Activated CD8-positive, alpha-beta T cell treated with anti-CD3 and anti-CD28 coated beads for 36 hours (primary cell): Measurements from ENCODE around the gene CNOT4. TPM values are rescaled to one million over a fixed set of nuclear protein-coding genes. Genes with fewer than 3 reads are reported as not detected.

ENCODE experiments used
- ATAC-seq: fragments of 200-7000 bp; cut with Tn5 transposase; one replicate; pipeline ENCODE4 v1.10.0; 2021; ENCODE audit warnings: mild to moderate bottlenecking, moderate library complexity
- CTCF ChIA-PET: fragments of 350-600 bp; sonication (Branson Sonifier 250); formaldehyde crosslinking; loops from one replicate; lab custom pipeline; 2021; ENCODE audit warnings: antibody characterized with exemption; lab: Charles Lee
- POLR2A ChIA-PET: fragments of 350-600 bp; sonication (Branson Sonifier 250); formaldehyde crosslinking; loops from one replicate; lab custom pipeline; 2021; ENCODE audit warnings: antibody characterized with exemption; lab: Charles Lee
- DNase-seq: peaks from one replicate; pipeline ENCODE4 v3.0.0-alpha.2; 2020
- H3K27ac Mint-ChIP-seq: one replicate; pipeline ENCODE4 v1.8.0; 2021; ENCODE audit warnings: mild to moderate bottlenecking, mixed read lengths
- H3K27me3 Mint-ChIP-seq: one replicate; pipeline ENCODE4 v1.8.0; 2021; ENCODE audit warnings: mixed read lengths
- H3K36me3 Mint-ChIP-seq: one replicate; pipeline ENCODE4 v1.8.0; 2021; ENCODE audit warnings: low read depth, mixed read lengths
- H3K4me1 Mint-ChIP-seq: one replicate; pipeline ENCODE4 v1.8.0; 2021; ENCODE audit warnings: low read depth, mixed read lengths
- H3K4me3 Mint-ChIP-seq: one replicate; pipeline ENCODE4 v1.8.0; 2021; ENCODE audit warnings: mild to moderate bottlenecking, moderate library complexity, mixed read lengths
- H3K9me3 Mint-ChIP-seq: one replicate; pipeline ENCODE4 v1.8.0; 2021; ENCODE audit warnings: mixed read lengths
- intact Hi-C: fragments of 100-400 bp; cut with micrococcal nuclease; formaldehyde crosslinking; loops from one replicate; pipeline ENCODE4 v1.10.0; 2022
- total RNA-seq, 2 experiments: library from RNA; stranded (reverse); gene quantifications; one replicate each; pipeline ENCODE4 v1.2.3, GENCODE V29; 2021
- TF ChIP-seq, protein P1 (sequence below): fragments of 200-600 bp; IDR thresholded peaks from one replicate; pipeline ENCODE4 v1.8.0; 2022; ENCODE audit warnings: antibody characterized with exemption, mild to moderate bottlenecking

CNOT4 gene
- total RNA-seq, 2 experiments from 2014 or later, result 22.0 to 23.6 TPM

DNA sequence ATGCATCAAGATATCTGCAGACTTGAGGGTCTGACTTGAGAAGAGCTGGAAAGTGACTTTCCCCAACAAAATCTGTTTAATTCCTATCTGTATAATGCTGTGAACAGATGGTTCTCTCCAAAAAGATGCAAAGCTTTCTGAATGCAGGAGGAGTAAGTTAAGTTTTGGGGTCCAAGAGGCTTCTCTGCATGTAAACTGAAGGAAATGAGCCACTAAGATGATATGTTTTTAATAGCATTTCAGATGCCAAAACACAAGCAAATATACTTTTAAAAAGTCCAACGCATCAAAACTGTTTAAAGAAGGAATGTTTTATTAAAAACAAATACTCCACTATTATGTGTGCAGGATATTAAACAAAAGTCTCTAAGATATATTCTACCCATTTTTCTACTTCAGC, 139.2 kb downstream of the CNOT4 start:
- intact Hi-C loops, result no loop called here
- peaks cover 6% of the 10 kb centered on the region for H3K36me3 Mint-ChIP-seq
- TF ChIP-seq, protein P1, sequence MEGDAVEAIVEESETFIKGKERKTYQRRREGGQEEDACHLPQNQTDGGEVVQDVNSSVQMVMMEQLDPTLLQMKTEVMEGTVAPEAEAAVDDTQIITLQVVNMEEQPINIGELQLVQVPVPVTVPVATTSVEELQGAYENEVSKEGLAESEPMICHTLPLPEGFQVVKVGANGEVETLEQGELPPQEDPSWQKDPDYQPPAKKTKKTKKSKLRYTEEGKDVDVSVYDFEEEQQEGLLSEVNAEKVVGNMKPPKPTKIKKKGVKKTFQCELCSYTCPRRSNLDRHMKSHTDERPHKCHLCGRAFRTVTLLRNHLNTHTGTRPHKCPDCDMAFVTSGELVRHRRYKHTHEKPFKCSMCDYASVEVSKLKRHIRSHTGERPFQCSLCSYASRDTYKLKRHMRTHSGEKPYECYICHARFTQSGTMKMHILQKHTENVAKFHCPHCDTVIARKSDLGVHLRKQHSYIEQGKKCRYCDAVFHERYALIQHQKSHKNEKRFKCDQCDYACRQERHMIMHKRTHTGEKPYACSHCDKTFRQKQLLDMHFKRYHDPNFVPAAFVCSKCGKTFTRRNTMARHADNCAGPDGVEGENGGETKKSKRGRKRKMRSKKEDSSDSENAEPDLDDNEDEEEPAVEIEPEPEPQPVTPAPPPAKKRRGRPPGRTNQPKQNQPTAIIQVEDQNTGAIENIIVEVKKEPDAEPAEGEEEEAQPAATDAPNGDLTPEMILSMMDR, result no peak
- ATAC-seq, result no peak
- ChIA-PET POLR2A (no interaction called here), CTCF (no interaction called here)
- no peak overlapping the region for H3K4me3 Mint-ChIP-seq
- DNase-seq, result no peak
- H3K27ac Mint-ChIP-seq, result no peak overlapping the region
- peaks cover 22% of the 10 kb centered on the region for H3K4me1 Mint-ChIP-seq
- H3K9me3 Mint-ChIP-seq, result no peaks in the 10 kb centered on the region
- H3K27me3 Mint-ChIP-seq, result no peaks in the 10 kb centered on the region

DNA sequence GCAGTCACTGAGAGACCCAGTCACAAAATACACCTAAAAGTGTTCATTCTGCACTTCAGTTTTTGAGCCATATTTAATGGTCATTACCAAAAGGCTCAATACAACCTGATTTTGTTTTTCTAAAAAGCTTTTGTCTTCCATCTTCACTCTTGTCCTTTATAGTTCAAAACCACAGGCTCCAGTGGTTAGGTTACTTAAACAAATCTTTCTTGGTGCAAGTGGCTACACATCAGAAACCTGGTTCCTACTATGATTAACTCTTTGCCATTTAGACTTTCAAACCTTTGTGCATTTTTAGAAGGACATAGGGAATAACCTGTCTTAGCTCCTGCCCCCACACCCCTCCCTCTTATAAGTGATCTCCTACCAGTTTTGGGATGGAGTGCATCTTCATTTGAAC, 140.5 kb downstream of the CNOT4 start:
- ChIA-PET POLR2A (no interaction called here), CTCF (no interaction called here)
- Mint-ChIP-seq H3K27ac (peak overlapping the region; percentile 24), H3K27me3 (no peaks in the 10 kb centered on the region), H3K9me3 (no peaks in the 10 kb centered on the region), H3K4me1 (peaks cover 22% of the 10 kb centered on the region), H3K36me3 (peaks cover 6% of the 10 kb centered on the region), H3K4me3 (no peak overlapping the region)
- intact Hi-C loops, result no loop called here
- DNase-seq (no peak), ATAC-seq (no peak)
- TF ChIP-seq, protein P1, result no peak

DNA sequence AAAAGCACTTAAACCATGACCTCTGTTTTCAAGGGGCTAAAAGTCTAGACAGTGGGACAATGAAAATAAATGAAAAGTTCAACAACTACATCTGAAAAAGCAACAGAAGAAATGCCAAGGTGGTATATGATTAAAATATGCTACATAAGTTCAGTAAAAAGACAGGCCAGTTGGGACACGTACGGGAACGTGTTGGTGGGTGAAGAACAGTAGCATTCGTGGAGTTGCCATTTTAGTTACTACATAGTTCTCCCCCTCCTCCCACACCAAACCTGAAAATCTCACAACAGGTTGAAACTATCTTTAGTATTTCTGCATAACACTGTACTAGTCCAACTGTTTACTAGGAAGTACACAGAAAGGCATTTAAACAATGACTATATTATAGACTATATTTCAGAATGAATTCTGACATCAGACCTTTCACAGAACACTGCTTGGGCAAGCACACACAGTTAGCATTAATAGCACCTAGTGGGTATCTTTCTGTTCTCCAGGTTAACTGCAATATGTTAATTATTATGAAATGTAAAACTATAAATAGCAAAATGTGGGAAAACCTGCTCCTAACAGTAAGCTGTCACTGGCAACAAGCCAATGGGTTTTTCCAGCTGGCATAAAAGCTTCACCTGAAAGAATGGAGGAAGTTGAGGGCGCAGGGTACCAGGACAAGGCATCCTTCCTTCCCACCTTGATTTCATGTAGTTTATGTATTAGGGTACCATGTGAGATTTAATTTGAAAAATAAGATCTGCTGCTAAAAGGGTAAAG, 141.3 kb downstream of the CNOT4 start:
- no peaks in the 10 kb centered on the region for H3K9me3 Mint-ChIP-seq
- POLR2A ChIA-PET, result no interaction called here
- CTCF ChIA-PET, result no interaction called here
- TF ChIP-seq, protein P1, result no peak
- ATAC-seq (no peak), DNase-seq (no peak)
- no peak overlapping the region for H3K27ac Mint-ChIP-seq
- peaks cover 10% of the 10 kb centered on the region for H3K36me3 Mint-ChIP-seq
- H3K4me1 Mint-ChIP-seq, result peaks cover 18% of the 10 kb centered on the region
- no peaks in the 10 kb centered on the region for H3K27me3 Mint-ChIP-seq
- intact Hi-C loops, result no loop called here
- no peak overlapping the region for H3K4me3 Mint-ChIP-seq

DNA sequence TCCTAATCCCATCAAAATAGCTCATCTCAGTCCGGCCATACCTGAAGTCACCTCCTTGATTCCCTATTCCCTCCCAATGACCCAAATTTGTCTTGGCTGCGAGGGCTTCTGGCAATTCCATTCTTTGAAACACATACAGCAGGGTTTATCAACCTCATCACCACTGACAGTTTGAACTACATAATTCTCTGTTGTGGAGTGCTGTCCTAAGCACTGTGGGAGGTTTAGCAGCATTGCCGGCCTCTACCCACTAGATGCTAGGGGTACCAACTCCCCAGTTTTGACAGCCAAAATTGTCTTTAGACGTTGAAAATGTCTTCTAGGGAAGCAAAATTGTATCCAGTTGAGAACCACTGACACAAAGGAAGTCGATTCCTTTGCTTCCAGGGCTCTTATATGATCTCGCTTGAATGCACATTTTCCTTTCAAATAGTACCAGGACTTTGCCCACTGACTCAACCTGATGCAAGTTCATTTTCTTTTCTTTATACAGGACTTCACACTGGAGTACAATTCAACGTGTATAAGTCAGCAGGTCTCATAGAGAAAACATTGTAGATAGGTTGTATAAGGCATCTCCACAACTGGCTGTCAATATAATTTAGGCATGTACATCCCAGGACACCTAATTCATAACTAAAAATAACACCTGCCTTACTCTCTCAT, 142.9 kb downstream of the CNOT4 start:
- no peak overlapping the region for H3K4me3 Mint-ChIP-seq
- ChIA-PET CTCF (interaction anchor here (0.9 kb wide), 1 partner anchor 86 kb away, joined by 3 read pairs; no protein-coding TSS in a partner anchor), POLR2A (no interaction called here)
- peaks cover 24% of the 10 kb centered on the region for H3K36me3 Mint-ChIP-seq
- DNase-seq, result no peak
- H3K4me1 Mint-ChIP-seq, result peaks cover 13% of the 10 kb centered on the region
- no peak for ATAC-seq
- H3K27ac Mint-ChIP-seq, result no peak overlapping the region
- H3K27me3 Mint-ChIP-seq, result no peaks in the 10 kb centered on the region
- peaks cover 3% of the 10 kb centered on the region for H3K9me3 Mint-ChIP-seq
- TF ChIP-seq, protein P1, result no peak
- intact Hi-C loops, result no loop called here

DNA sequence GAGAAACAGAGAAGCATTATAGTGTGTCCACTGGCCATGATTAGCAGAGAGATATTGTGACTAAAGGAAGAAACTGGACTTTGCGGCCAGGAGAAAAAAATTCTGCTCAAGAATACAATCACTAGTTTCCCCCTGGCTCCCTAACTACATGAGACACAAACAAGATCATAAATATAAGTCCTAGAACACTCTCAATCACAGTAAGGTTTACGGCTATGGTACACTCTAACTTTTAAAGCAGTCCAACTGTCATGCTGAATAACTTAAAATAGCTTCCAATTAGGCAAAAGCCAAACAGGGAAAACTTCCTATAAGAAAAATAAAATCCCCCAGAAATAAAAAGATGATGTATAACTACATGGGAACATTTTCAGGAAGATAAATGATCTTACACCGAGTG, 144.2 kb downstream of the CNOT4 start:
- Mint-ChIP-seq H3K27me3 (no peaks in the 10 kb centered on the region), H3K27ac (no peak overlapping the region), H3K9me3 (peaks cover 3% of the 10 kb centered on the region), H3K4me1 (peaks cover 13% of the 10 kb centered on the region), H3K4me3 (no peak overlapping the region), H3K36me3 (peaks cover 29% of the 10 kb centered on the region)
- no peak for DNase-seq
- CTCF ChIA-PET, result no interaction called here
- intact Hi-C loops, result no loop called here
- ATAC-seq, result no peak
- TF ChIP-seq, protein P1, result no peak
- POLR2A ChIA-PET, result no interaction called here
